Hypothalamus (tissue), 51 donors: ENCODE data around the gene WEE1.

Experiments
- DNase-seq, 51 donors: peaks; one replicate each; lab custom pipeline; 2025; lab: John Stamatoyannopoulos, UW

The WEE1 gene

GRCh38 chr11:9565822-9566560, 7.5 kb upstream of the WEE1 start:
- peak in 3 of 51 donors; percentile 2 to 39 (median 6) for DNase-seq

GRCh38 chr11:9566561-9567063, 6.9 kb upstream of the WEE1 start:
- no peak for DNase-seq

GRCh38 chr11:9567401-9567800, 6.1 kb upstream of the WEE1 start:
- DNase-seq, result no peak

DNA sequence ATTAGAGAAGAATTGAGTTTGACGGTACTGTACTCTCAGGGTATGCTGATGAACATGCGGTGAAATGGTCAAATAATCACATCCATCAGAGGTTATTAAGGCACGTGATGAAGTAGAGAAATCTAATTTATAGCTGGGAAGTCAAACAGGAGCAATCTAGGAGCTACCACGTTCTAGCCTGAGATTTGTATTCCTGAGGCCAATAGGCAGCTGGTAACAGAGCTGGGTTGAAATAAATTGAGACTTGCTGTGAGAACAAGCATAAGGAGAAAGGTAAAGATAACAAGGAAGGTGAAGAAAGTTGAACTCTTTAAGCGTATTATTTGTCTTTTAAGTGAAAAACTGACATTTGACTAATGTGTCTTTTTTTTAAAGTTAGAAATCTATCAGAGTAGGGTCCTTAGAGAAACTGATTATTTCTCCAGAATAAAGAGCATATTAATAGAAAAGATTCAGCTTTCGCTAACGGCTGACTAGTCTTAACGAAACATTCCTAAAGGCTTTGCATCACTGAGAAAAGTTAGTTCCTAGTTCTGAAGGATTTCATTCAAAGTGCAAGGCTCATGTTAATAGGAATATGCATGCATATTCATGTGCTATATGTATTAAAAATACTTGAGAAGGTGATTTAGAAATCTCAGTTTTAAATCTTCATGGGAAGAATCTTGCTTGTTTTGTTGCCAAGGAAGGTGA, 5.2 kb upstream of the WEE1 start:
- no peak for DNase-seq

DNA sequence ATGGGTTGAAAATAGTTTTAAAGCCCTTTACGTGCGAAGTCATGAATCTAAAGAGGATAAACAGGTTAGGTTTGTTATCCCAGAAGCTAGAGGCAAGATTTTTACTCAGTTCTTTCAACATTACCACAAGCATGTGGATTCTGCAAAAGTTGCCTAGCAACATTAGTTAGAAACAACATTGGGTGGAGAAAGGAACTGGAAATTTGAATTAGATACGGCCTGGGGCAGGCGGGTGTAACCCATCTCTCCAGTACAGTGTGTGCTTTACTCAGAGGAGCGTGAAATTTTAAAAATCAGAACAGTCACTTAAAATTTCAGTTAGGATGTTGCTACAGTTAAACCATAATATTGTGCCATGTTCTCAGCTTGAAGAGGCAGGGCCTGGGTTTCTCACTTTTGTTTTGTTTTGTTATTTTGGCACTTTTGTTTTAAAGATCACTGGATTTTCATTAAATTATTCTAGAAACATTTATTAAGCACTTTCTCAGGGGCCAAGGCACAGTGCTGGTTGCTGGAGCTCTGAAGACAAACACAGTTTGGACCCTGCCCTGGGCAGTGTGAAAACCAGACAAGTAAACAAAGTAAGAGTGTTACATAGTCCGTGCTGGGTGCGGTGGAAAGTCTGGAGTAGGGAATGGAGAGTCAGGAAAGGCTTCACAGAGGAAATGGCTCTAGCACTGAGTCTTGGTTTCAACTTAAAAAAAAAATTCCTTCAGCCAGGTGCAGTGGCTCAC, 4.4 kb upstream of the WEE1 start:
- peak in 2 of 51 donors; percentile 5 to 17 for DNase-seq

DNA sequence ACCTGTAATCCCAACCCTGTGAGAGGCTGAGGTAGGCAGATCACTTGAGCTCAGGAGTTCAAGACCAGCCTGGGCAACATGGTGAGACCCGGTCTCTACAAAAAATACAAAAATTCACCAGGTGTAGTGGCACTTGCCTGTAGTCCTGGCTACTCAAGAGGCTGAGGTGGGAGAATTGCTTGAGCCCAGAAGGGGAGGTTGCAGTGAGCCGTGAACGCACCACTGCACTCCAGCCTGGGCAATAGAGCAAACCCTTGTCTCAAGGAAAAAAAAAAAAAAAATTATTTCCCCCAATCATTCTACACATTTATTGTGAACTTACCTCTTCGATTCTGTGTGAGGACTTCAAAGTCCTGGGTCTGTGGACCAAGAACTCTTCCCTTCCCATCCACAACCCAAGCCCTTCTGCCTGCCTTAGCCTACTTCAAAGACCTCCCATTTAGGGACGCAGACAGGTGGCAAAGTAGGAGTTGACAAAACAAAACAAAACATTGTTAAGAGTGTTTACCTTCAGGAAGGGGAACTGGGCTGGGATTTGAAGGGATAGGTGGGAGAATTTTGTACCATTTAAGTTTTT, 3.8 kb upstream of the WEE1 start:
- DNase-seq, result no peak

- DNase-seq, result no peak
Observed at GRCh38 chr11:9570313-9571025, 3.0 kb upstream of the WEE1 start.

DNA sequence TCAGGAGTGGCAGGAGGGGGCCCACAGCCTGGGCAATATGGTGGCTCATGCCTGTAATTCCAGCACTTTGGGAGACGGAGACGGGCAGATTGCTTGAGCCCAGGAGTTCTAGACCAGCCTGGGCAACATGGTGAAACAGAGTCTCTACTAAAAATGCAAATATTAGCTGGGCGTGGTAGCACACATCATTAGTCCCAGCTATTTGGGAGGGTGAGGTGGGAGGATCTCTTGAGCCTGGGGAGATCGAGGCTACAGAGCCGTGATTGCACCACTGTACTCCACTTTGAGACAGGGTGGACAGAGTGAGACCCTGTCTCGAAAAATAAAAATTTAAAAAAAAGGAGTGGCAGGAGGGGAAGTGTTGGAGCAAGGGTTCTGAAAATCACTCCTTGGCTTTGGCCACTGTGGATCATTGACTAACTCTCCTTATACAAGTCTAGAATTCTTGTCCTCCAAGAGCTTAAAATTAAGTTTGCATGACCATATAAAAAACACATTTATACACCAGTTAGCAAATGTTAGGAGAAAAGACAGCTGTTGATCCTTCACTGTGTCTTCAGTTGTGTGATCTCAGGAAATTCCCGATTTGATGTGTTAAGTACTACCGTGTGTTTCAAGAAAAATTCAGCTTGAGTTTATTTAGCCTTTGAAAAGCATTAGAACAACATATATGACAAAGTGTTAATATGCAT, 2.3 kb upstream of the WEE1 start:
- no peak for DNase-seq

- no peak for DNase-seq
Observed at GRCh38 chr11:9571763-9572115, 1.7 kb upstream of the WEE1 start.

DNA sequence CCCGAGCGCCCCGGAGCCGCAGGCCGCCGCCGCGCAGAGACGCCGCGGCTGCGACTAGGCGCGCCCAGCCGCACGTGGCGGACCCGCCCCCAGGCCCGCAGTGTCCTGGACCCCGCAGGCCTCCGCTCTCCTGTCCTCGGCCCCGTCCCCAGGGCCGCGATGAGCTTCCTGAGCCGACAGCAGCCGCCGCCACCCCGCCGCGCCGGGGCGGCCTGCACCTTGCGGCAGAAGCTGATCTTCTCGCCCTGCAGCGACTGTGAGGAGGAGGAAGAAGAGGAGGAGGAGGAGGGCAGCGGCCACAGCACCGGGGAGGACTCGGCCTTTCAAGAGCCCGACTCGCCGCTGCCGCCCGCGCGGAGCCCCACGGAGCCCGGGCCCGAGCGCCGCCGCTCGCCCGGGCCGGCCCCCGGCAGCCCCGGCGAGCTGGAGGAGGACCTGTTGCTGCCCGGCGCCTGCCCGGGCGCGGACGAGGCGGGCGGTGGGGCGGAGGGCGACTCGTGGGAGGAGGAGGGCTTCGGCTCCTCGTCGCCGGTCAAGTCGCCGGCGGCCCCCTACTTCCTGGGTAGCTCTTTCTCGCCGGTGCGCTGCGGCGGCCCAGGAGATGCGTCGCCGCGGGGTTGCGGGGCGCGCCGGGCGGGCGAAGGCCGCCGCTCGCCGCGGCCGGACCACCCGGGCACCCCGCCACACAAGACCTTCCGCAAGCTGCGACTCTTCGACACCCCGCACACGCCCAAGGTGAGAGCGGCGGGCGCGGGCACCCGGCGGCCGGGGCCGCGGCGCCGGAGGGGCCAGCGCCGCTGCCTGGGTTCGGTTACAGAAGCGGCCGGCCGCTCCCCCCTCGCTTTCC, 528 bp downstream of the WEE1 start:
- peak in 6 of 51 donors; percentile 8 to 60 (median 32) for DNase-seq

GRCh38 chr11:9574622-9575259, 1.3 kb downstream of the WEE1 start:
- DNase-seq, result peak in 8 of 51 donors; percentile 3 to 28 (median 13)

- DNase-seq, result peak in 2 of 51 donors; percentile 2 to 10
Observed at GRCh38 chr11:9575260-9576240, 2.1 kb downstream of the WEE1 start.

DNA sequence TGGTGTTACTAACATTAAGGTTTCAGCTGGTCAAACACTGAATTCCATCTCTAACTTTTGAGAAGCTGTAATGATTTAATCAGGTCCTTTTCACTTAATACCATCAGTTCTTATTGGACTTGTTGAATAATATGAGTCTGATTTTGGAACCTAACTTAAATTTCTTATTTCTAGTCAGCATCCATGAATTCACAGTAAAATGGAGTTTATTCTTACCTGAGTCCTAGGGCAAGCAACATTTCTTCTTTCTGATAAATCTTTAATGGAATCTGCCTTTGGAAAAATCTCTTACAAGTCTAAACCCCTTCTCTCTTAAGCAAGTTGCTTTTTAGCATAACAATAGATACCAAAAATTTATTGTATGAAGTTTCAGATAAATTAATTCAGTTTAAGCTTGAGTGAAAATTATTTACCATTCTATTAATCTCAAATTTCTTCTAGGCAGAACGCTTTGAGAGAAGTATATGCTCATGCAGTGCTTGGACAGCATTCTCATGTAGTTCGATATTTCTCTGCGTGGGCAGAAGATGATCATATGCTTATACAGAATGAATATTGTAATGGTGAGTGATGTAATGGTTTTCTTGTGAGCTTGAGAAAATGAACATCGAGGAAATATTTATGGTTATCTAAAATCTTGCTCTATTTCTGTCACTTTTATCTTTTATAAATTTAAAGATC, 3.4 kb downstream of the WEE1 start:
- no peak for DNase-seq

DNA sequence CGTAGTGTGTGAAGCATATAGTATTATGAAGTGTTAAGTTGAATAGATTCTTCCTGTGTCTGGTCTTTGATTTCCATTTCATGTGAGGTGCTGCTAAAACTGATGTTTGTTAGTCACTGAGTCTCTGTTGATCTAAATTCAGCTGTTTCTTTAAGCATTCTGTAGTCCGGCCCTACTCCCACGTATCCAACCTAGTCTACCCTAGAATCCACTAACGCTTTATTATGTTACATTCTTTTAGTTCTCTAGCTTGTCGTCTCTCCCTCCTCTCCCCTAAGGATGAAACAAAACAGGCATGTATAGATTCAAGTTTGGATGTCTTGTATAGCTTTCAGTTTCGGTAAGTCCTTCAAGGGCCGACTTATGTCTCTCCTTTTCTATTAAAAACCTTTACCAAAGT, 4.1 kb downstream of the WEE1 start:
- no peak for DNase-seq

GRCh38 chr11:9580894-9581293, 7.4 kb downstream of the WEE1 start:
- no peak for DNase-seq

- no peak for DNase-seq
Observed at GRCh38 chr11:9581556-9582161, 8.2 kb downstream of the WEE1 start.
